GM23338 (cell line): ENCODE measurements around the gene MTERF4. TPM values are rescaled to one million over a fixed set of nuclear protein-coding genes. Genes with fewer than 3 reads are reported as not detected.

Source experiments
- ATAC-seq: fragments of 200-7000 bp; cut with Tn5 transposase; 3 replicates; pipeline ENCODE4 v1.9.1; 2020
- DNase-seq: peaks from one replicate; pipeline ENCODE4 v3.0.0-alpha.2; 2015; ENCODE audit warnings: low spot score
- H2AFZ ChIP-seq: fragments of 200-600 bp; sonication (generic); 2 replicates; pipeline ENCODE4 v1.8.0; 2016; ENCODE audit warnings: antibody characterized with exemption, mild to moderate bottlenecking, moderate library complexity
- H3F3A ChIP-seq: fragments of 200-600 bp; sonication (generic); replicated peaks from 2 replicates; pipeline ENCODE4 v1.8.0; 2017; ENCODE audit warnings: antibody characterized with exemption, mixed run types, low read depth
- H3K27ac ChIP-seq: fragments of 200-600 bp; sonication (generic); 2 replicates; pipeline ENCODE4 v1.6.1; 2016; ENCODE audit warnings: low read depth
- H3K27me3 ChIP-seq: fragments of 200-600 bp; sonication (generic); 2 replicates; pipeline ENCODE4 v1.8.0; 2016; ENCODE audit warnings: mild to moderate bottlenecking, mixed run types, moderate library complexity; ENCODE audit not compliant: insufficient read depth
- H3K36me3 ChIP-seq: fragments of 200-600 bp; sonication (generic); 2 replicates; pipeline ENCODE4 v1.8.0; 2016; ENCODE audit warnings: mild to moderate bottlenecking; ENCODE audit not compliant: insufficient read depth
- H3K4me1 ChIP-seq: fragments of 200-600 bp; sonication (generic); 2 replicates; pipeline ENCODE4 v1.8.0; 2016; ENCODE audit warnings: mild to moderate bottlenecking, moderate library complexity; ENCODE audit not compliant: insufficient read depth
- H3K4me2 ChIP-seq: fragments of 200-600 bp; sonication (generic); 2 replicates; pipeline ENCODE4 v1.7.1; 2017; ENCODE audit warnings: mixed run types
- H3K4me3 ChIP-seq: fragments of 200-600 bp; sonication (generic); 2 replicates; pipeline ENCODE4 v1.6.1; 2016; ENCODE audit warnings: mixed run types
- H3K79me2 ChIP-seq: fragments of 200-600 bp; sonication (generic); replicated peaks from 2 replicates; pipeline ENCODE4 v1.8.0; 2017; ENCODE audit warnings: mild to moderate bottlenecking; ENCODE audit not compliant: insufficient read depth
- H3K9me2 ChIP-seq: fragments of 200-600 bp; sonication (generic); 2 replicates; pipeline ENCODE4 v1.8.0; 2017; ENCODE audit not compliant: insufficient read depth
- H4K20me1 ChIP-seq: fragments of 200-600 bp; sonication (generic); replicated peaks from 2 replicates; pipeline ENCODE4 v1.8.0; 2017; ENCODE audit warnings: mild to moderate bottlenecking; ENCODE audit not compliant: insufficient read depth
- H3K27ac Mint-ChIP-seq: 2 replicates; pipeline ENCODE4 v1.8.0; 2020; ENCODE audit warnings: inconsistent platforms, mild to moderate bottlenecking, moderate library complexity, mixed read lengths
- H3K27me3 Mint-ChIP-seq: 3 replicates; pipeline ENCODE4 v1.8.0; 2022; ENCODE audit warnings: low read depth, mild to moderate bottlenecking, moderate library complexity, mixed read lengths, inconsistent platforms; ENCODE audit not compliant: insufficient read depth, poor library complexity
- H3K36me3 Mint-ChIP-seq: 3 replicates; pipeline ENCODE4 v1.8.0; 2021; ENCODE audit warnings: low read depth, mild to moderate bottlenecking, inconsistent platforms, moderate library complexity, mixed read lengths
- H3K4me1 Mint-ChIP-seq: 3 replicates; pipeline ENCODE4 v1.8.0; 2020; ENCODE audit warnings: mild to moderate bottlenecking, inconsistent platforms, mixed read lengths
- H3K4me3 Mint-ChIP-seq: 3 replicates; pipeline ENCODE4 v1.8.0; 2021; ENCODE audit warnings: moderate library complexity, mild to moderate bottlenecking, inconsistent platforms, mixed read lengths
- H3K9me3 Mint-ChIP-seq: 3 replicates; pipeline ENCODE4 v1.8.0; 2020; ENCODE audit warnings: moderate library complexity, mild to moderate bottlenecking, inconsistent platforms, mixed read lengths
- CTCF ChIP-seq, 2 experiments: fragments of 200-600 bp in 1 of 2; sonication (generic) in 1 of 2; conservative IDR thresholded peaks; 2 replicates each; pipeline versions ENCODE4 v1.5.1 to v1.6.1; 2016 to 2017; ENCODE audit warnings: antibody characterized with exemption in 2 of 2, low read depth in 2 of 2, mild to moderate bottlenecking in 2 of 2, moderate library complexity in 1 of 2
- EZH2 ChIP-seq: fragments of 200-600 bp; sonication (generic); IDR thresholded peaks from one replicate; pipeline ENCODE4 v1.8.0; 2017; ENCODE audit warnings: antibody characterized with exemption, mild to moderate bottlenecking, low read depth; ENCODE audit not compliant: unreplicated experiment
- JUNB ChIP-seq: IDR thresholded peaks from one replicate; pipeline ENCODE4 v1.6.1; 2016; ENCODE audit warnings: antibody characterized with exemption; ENCODE audit not compliant: unreplicated experiment
- STAT1 ChIP-seq: IDR thresholded peaks from one replicate; pipeline ENCODE4 v1.6.1; 2016; ENCODE audit warnings: antibody characterized with exemption; ENCODE audit not compliant: unreplicated experiment
- ZNF331 ChIP-seq: fragments of 250-450 bp; sonication (Bioruptor Pico); IDR thresholded peaks from 2 replicates; pipeline ENCODE4 v1.5.0; 2020; ENCODE audit warnings: low read depth, mild to moderate bottlenecking, moderate library complexity
- ZNF462 ChIP-seq: fragments of 250-450 bp; sonication (Bioruptor Pico); IDR thresholded peaks from 2 replicates; pipeline ENCODE4 v1.5.0; 2020; ENCODE audit warnings: mild to moderate bottlenecking, moderate library complexity
- polyA plus RNA-seq: library from polyadenylated mRNA; unstranded; fragments of >200 nt; fragmentation: Nextera tagmentation; extraction: Ambion mirVana; gene quantifications from 2 replicates; pipeline ENCODE4 v1.2.1, GENCODE V29; 2016
- total RNA-seq: library from RNA; depleted of rRNA; stranded (reverse); fragments of >200 nt; shearing (Covaris generic); gene quantifications from 2 replicates; pipeline ENCODE4 v1.2.3, GENCODE V29; 2014
- TF ChIP-seq, protein P1 (sequence below): IDR thresholded peaks from 2 replicates; pipeline ENCODE4 v1.6.1; 2016; ENCODE audit warnings: antibody characterized with exemption

The MTERF4 gene
- total and polyA plus RNA-seq, 2 experiments from 2014 or later = 15.3 to 63.6 TPM

DNA sequence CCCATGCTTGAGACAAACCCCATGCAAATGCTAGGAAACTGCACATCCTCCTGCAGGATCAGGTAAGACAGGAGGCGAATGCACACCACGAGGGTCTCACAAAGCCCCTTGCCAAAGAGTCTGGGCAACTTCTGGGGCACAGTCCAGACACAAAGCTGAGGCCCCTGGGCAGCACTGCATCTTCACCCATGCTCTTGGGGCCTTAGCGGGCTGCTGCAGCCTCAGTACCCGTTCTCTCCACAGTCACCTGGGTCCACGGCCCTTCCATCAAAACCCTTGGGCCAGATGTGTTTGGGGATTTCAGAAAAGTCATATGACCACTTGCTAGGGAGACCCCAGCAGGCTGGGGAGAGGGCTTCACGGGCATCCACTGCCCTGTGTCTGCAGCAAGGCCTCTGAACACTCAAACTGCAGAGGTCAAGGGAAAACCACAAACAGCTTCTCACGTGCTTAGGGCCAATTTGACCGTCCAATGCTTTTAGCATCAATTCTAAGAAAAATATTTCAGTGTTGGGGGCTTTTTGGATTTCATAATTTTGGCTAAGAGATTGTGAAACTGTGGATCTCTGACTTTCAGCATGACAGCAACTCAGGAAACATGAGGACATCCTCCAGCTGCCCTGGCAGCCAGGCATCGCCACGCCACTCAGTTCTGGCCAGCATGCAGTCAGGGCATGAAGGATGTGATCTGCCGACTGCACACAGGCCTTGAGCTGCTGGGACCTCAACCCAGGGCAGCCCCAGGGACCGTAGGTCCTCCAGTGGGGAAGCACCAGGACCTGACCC, 27.2 kb upstream of the MTERF4 start (continued):
- TF ChIP-seq ZNF462 (no peak), STAT1 (no peak), CTCF (conservative IDR thresholded peaks at IDR 0.05; ENCODE audit: low read depth in 2 of 2) (no peak), JUNB (no peak), EZH2 (no peak)

DNA sequence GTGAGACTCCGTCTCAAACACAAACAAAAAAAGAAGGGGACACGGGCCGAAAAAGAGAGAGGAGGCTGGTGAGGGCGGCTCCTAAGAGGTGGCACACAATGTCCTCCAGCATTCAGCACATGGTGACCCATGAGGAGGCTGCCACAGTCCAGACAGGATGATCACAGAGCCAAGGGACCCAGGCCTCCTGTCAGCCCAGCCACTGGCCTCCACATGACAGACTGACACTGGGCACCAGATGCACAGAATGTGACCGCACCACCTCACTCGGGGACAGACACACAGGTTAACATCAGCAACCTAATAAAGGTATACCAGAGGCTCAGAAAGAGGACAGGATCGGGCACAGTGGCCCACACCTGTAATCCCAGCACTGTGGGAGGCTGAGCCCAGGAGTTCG, 26.2 kb upstream of the MTERF4 start:
- no peak overlapping the region for H3K27ac ChIP-seq
- H3K9me2 ChIP-seq = no peaks in the 10 kb centered on the region
- Mint-ChIP-seq H3K4me1 (no peaks in the 10 kb centered on the region), H3K4me3 (no peak overlapping the region), H3K9me3 (no peaks in the 10 kb centered on the region), H3K27me3 (no peaks in the 10 kb centered on the region), H3K36me3 (peaks cover 23% of the 10 kb centered on the region), H3K27ac (no peak overlapping the region)
- H3K79me2 ChIP-seq = no peaks in the 10 kb centered on the region
- no peaks in the 10 kb centered on the region for H4K20me1 ChIP-seq
- 0 out of 2 replicates have a peak, but pooled peaks cover 4% of the 10 kb centered on the region for H3K36me3 ChIP-seq
- no peaks in the 10 kb centered on the region for H3F3A ChIP-seq
- no peak overlapping the region for H3K4me3 ChIP-seq
- no peak for ATAC-seq
- no peaks in the 10 kb centered on the region for H3K27me3 ChIP-seq
- H3K4me2 ChIP-seq = no peak overlapping the region
- H2AFZ ChIP-seq = no peak overlapping the region
- no peaks in the 10 kb centered on the region for H3K4me1 ChIP-seq
- DNase-seq = no peak
- TF ChIP-seq ZNF331 (no peak), CTCF (conservative IDR thresholded peaks at IDR 0.05; ENCODE audit: low read depth in 2 of 2) (no peak)
- TF ChIP-seq, protein P1, sequence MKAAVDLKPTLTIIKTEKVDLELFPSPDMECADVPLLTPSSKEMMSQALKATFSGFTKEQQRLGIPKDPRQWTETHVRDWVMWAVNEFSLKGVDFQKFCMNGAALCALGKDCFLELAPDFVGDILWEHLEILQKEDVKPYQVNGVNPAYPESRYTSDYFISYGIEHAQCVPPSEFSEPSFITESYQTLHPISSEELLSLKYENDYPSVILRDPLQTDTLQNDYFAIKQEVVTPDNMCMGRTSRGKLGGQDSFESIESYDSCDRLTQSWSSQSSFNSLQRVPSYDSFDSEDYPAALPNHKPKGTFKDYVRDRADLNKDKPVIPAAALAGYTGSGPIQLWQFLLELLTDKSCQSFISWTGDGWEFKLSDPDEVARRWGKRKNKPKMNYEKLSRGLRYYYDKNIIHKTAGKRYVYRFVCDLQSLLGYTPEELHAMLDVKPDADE = no peak
